Activated CD4-positive, alpha-beta T cell treated with anti-CD3 and anti-CD28 coated beads, Interleukin-2, Interleukin-6, amounts not matched to agents 100 ng/mL and 50 ng/mL, durations not matched to agents 16 hours and 8 hours (primary cell): Measurements from ENCODE around the gene TEDDM1.
A peak's percentile ranks its signal among the peaks of the same experiment; 100 is the strongest.
"Not testable (repeated sequence)": the region's sequence is repeated elsewhere in the genome, so short reads cannot be mapped to it uniquely, and the experiment has no call there.

ENCODE experiments used
- DNase-seq: peaks from one replicate; pipeline ENCODE4 v3.0.0-alpha.2; 2020

The TEDDM1 gene

GRCh38 chr1:182405578-182405977 lies 5.1 kb upstream of the TEDDM1 start:
- DNase-seq, result no peak

DNA sequence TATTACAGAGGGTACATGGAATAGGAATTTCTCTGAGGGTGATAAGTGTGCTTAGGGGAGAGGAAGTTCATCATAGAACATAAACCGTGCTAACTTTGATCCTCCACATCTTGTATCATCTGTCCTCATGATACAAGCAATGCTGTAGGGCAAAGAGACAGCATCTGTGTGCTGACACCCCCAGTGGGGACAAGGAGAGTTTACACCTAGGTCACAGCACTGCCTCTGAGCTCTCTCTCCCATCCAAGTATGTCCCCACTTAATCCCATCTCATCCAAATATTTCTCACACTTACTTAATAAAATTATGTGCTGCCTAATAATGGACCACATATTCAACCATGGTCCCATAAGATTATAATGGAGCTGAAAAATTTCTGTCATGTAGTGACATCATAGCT lies 4.3 kb upstream of the TEDDM1 start:
- DNase-seq, result no peak

GRCh38 chr1:182397653-182398393 lies 2.6 kb downstream of the TEDDM1 start:
- DNase-seq, result no peak

- no peak for DNase-seq
These were observed 4.6 kb downstream of the TEDDM1 start for GRCh38 chr1:182395906-182396305.

GRCh38 chr1:182394055-182394775 lies 6.3 kb downstream of the TEDDM1 start:
- DNase-seq, result no peak

DNA sequence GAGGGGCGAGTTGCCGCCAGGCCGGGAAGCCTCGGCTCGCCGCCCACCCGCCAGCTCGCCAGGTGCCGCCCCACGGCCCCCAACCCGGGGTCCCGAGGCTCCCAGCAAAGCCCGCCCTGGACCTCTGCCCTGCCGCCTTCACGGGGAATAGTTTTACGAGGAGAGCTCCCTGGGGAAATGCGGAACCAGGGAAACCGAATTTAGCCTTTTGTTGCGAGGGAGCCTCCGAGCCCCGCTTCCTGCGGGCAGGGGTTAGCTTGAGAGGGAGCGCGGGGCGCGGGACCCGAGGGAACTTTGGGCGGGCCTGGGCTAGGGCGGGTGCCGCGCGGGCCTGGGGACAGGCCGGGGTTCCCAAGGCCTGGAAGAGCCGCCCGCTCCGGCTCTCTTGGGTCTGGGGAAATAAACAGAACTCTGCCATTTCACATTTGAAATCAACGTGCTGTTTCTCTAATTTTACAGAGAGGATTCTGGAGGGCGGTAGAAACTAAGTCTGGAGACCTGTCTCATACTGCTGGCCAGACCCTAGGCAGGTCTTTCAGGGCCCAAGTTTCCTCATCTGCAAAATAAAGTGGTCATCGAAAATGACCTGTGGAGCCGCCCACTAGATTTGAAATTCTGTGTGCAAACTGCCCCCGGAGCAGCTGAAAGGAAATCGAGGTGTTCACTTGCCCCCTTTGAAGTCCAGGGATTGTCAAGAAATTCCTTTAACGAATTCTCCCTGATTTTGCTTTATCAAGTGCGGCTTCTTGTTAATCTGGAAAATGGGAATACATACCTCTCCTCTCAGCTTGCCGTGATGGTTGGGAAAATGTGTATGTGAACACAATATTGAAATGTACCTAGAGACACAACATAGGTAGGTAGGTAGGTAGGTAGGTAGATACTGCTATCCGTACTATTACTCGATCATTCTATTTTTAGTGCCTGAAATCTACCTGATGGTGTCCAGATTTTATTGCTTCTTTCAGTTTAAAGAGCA lies 8.1 kb downstream of the TEDDM1 start:
- peak; percentile 22 for DNase-seq

GRCh38 chr1:182391362-182392049 lies 9.0 kb downstream of the TEDDM1 start, which contains the start of gene GLUL:
Gene GLUL, minus strand, starts transcription at chr1:182391790. Its CDS starts 3,053 bp downstream, at chr1:182388737.
- peak; percentile 83 for DNase-seq

DNA sequence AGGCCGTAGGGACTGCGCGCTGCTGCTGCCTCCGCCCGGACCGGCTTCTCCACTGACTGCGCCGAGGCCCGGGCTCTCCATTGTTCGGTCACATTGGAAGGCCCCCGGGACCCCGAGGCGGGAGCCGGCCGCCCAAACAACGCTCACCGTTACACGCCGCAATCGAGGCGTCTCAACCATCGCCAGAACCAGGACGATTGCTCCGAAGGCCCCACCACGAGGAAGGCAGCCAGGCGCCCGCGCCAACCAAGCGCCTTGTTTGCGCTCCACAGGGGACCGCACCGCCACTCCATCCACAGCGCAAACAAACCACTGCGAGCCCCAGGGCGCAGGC lies 9.5 kb downstream of the TEDDM1 start:
- DNase-seq, result no peak

DNA sequence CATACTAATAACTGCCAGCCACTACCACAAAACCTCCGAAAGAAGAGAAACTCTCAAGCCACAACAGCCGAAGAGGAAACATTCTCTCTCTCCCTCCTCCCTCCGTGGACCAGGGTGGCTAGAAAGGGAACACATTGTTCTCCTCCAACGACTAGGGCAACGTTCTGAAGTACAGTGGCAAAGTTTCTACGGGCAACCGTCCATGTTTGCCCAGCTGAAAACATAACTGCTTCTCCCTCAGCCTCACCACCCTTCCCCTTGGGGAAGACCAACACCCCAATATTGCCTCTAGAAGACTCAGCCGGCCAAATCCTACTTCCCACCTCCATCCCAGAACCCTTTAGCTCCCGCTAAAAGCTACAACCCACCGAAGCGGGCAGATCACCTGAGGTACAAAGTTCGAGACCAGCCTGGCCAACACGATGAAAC lies 10.8 kb downstream of the TEDDM1 start:
- peak; percentile 51 for DNase-seq

- no peak for DNase-seq
These were observed 11.9 kb downstream of the TEDDM1 start for GRCh38 chr1:182388392-182389134.

DNA sequence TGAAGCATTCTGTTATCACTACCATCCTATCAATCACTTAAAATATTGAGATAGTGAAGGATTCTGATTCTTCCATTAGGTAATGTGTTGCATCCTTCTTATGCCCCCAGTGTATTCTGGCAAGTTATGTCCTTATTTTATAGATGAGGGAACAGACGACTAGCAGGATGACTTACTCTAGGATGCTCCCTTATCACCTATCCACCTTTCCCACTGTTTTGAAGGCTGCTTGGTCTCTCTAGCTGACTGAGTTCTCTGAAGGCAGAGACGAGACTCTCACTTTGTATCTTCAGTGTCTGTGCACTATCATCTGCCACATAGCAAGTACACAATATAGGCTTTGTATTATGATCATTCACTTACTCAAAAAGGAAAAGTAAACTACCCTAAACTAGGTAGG lies 12.9 kb downstream of the TEDDM1 start:
- no peak for DNase-seq

DNA sequence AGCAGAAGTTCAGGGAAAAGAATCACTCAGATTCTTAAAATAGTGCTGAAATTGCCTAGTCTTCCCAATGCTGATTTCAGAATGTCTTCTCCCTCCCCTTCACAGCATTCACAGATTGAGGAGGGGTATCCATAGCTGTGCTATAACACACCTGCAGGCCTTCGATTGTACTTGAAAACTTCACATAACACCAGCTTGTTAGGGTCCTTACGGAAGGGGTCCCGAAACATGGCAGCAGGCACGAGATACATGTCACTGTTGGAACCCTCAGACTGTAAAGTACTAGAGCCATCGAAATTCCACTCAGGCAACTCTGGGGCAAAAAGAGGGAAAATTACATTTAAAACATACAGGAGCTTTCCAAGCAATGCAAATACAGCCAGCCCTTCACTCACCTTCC lies 13.5 kb downstream of the TEDDM1 start:
- no peak for DNase-seq

- no peak for DNase-seq
These were observed 14.3 kb downstream of the TEDDM1 start for GRCh38 chr1:182385885-182386853.

GRCh38 chr1:182384387-182384960 lies 16.0 kb downstream of the TEDDM1 start:
- DNase-seq, result no peak

GRCh38 chr1:182383934-182384333 lies 16.5 kb downstream of the TEDDM1 start:
- DNase-seq, result no peak

GRCh38 chr1:182383037-182383661 lies 17.3 kb downstream of the TEDDM1 start:
- DNase-seq, result no peak

DNA sequence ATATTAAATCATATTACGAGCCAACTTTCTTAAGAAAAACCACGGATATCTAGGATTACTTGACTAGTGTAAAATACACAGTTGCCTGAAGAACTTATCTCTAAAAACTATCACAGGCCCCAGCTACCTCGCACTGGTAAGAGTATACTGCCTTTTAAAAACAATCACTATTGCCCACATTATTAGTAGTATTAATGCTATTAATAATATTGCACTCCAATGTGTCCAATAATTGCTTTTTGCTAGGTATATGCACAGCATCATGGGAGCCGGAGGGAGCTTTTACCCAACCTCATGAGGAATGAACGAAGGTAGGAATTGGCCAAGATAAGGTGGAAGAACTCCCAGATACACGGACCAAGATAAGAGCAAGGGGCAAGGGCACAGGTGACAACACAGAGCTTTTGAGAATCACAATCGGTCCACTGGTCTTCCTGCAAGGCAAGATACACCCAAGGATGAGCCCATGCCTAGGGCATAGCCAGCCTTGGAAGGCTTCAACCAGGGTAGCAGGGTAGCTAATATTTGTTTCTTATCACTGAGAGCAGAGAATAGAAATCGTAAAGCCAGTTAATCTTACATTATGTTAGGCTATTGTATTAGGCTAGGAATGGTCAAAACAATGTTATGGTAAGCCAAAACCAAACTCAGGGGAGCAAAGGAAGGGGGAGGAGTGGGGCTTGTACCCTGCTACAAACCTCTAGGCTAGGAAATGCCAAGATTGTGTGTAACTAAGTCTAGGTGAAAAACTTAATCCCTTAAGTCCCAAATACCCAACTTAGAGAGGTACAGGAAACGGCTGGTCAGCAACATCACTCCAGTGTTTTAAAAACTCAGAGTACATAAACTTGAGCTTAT lies 18.3 kb downstream of the TEDDM1 start:
- DNase-seq, result no peak

DNA sequence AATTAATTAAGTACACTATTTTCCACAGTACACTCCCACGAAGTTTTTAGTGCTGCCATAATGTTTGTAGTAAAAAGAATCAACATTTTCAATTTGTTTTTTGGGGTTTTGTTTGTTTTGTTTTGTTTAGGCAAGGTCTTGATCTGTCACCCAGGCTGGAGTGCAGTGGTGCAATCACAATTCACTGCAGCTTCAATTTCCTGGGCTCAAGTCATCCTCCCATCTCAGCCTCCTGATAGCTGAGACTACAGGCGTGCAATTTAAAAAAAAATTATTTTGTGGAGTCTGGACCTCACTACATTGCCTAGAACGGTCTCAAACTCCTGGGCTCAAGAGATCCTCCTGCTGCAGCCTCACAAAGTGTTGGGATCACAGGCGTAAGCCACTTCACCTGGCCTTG lies 20.3 kb downstream of the TEDDM1 start:
- no peak for DNase-seq

DNA sequence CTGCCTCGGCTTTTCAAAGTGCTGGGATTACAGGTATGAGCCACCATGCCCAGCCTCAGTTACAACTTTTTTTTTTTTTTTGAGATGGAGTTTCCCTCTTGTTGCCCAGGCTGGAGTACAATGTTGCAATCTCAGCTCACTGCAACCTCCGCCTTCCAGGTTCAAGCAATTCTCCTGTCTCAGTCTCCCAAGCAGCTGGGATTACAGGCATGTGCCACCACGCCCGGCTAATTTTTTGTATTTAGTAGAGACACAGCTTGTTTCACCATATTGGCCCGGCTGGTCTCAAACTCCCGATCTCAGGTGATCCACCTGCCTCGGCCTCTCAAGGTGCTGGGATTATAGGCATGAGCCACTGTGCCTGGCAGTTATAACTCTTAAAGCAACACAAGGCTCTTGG lies 20.7 kb downstream of the TEDDM1 start:
- DNase-seq, result not testable (repeated sequence)
